GM06990 (cell line): Measurements from ENCODE around the gene ABCC9.
"Not testable (repeated sequence)": the region's sequence is repeated elsewhere in the genome, so short reads cannot be mapped to it uniquely, and the experiment has no call there.

Experiments used
- DNase-seq: peaks from one replicate; pipeline ENCODE4 v3.0.0-alpha.2; 2011; ENCODE audit not compliant: insufficient read length; ENCODE audit errors: extremely low read depth
- H3K27me3 ChIP-seq: replicated peaks from 2 replicates; pipeline ENCODE4 v1.6.0; 2011; ENCODE audit warnings: low read length; ENCODE audit not compliant: control insufficient read depth, insufficient read depth
- H3K36me3 ChIP-seq: 2 replicates; pipeline ENCODE4 v1.5.1; 2011; ENCODE audit warnings: low read length; ENCODE audit not compliant: control insufficient read depth, insufficient read depth
- H3K4me3 ChIP-seq: replicated peaks from 2 replicates; pipeline ENCODE4 v1.5.1; 2011; ENCODE audit warnings: low read depth, mild to moderate bottlenecking, control low read depth, low read length
- CTCF ChIP-seq: IDR thresholded peaks from 2 replicates; pipeline ENCODE4 v1.5.1; 2011; ENCODE audit warnings: low read length, control low read depth, mild to moderate bottlenecking, inconsistent platforms; ENCODE audit not compliant: insufficient read depth, poor library complexity, severe bottlenecking

The ABCC9 gene

DNA sequence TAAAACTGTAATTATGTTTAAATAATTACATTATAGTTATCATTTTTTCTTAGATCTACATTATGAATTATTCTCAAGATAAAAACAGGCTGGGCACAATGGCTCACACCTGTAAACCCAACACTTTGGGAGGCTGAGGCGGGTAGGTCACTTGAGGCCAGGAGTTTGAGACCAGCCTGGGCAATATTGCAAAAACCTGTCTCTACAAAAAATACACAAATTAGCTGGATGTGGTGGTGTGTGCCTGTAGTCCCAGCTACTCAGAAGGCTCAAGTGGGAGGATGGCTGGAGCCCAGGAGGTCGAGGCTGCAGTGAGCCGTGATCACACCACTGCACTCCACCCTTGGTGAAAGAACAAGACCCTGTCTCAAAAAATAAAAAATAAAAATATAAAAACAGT, 126.4 kb downstream of the ABCC9 start:
- no peaks in the 10 kb centered on the region for H3K36me3 ChIP-seq
- H3K27me3 ChIP-seq, result no peaks in the 10 kb centered on the region
- TF ChIP-seq CTCF, result no peak
- H3K4me3 ChIP-seq, result no peak overlapping the region
- DNase-seq, result no peak

DNA sequence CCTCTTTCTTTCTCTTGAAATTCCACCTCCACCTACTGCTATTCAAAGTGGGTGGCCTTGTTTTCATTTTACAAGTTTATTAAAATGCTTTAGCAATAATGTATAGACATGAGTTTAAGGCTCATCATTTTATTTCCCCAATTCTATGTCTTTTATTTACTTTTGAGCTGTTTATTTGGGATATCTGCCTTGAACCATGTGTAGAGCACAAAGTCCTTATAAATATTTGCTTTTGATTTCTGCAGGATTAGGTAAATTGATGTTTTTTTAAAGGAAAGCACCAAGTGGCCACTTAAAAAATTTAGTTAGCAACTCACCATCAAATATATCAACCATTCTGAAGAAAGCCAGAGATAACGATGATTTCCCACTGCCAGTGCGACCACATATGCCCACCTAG, 126.9 kb downstream of the ABCC9 start:
- no peak overlapping the region for H3K4me3 ChIP-seq
- H3K27me3 ChIP-seq, result no peaks in the 10 kb centered on the region
- no peaks in the 10 kb centered on the region for H3K36me3 ChIP-seq
- DNase-seq, result no peak
- TF ChIP-seq CTCF, result no peak

GRCh38 chr12:21813751-21814150, 127.5 kb downstream of the ABCC9 start:
- Histone ChIP-seq H3K27me3 (no peaks in the 10 kb centered on the region), H3K36me3 (no peaks in the 10 kb centered on the region), H3K4me3 (no peak overlapping the region)
- no peak for DNase-seq
- no peak for TF ChIP-seq CTCF

DNA sequence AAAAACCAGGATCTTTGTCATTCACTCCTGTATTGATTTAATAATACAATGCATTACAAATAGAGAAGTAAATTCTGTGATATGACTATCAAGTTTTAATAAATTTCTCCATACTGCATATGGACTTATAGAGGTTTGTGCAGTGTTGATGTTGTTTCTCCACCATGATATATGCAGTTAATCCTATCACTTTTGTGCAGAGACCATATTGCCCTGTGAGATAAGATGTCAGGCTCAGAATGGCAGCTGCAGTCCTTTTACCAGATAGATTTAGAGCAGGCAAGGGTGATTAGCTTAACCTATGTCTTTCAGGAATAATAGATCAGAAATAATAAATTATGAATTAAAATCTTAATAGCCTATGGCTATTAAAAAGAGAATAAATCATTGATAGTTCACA, 128.1 kb downstream of the ABCC9 start:
- H3K4me3 ChIP-seq, result no peak overlapping the region
- no peaks in the 10 kb centered on the region for H3K36me3 ChIP-seq
- no peak for TF ChIP-seq CTCF
- DNase-seq, result no peak
- H3K27me3 ChIP-seq, result no peaks in the 10 kb centered on the region

DNA sequence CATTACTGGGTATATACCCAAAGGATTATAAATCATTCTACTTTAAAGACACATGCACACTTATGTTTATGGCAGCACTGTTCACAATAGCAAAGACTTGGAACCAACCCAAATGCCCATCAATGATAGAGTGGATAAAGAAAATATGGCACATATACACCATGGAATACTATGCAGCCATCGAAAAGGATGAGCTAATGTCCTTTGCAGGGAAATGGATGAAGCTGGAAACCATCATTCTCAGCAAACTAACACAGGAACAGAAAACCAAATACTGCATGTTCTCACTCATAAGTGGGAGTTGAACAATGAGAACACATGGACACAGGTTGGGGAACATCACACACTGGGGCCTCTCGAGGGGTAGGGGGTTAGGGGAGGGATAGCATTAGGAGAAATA, 128.9 kb downstream of the ABCC9 start:
- not testable (repeated sequence) for H3K36me3 ChIP-seq, H3K27me3 ChIP-seq, DNase-seq, H3K4me3 ChIP-seq

DNA sequence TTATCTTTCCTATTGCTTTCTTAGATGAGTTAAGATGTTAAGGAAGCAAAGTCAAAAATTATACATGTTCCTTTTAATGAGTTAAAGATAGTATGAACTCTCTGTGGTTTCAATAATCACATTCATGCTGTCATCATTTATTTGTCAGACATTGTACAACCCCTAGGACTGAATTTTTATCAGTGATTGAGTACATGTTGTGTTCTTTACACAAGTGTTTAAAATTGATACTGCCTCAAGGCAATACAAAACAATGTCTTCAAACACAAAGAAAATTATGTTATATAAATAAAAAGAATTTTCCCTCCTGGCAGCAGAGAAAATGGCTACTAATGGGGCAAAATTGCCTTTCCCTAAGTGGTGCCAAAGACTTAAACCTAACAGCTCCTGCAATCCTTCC, 132.1 kb downstream of the ABCC9 start:
- DNase-seq, result no peak
- TF ChIP-seq CTCF, result no peak
- H3K27me3 ChIP-seq, result no peaks in the 10 kb centered on the region
- H3K4me3 ChIP-seq, result no peak overlapping the region
- H3K36me3 ChIP-seq, result no peaks in the 10 kb centered on the region
